Right kidney (tissue), 1 donor: ENCODE results near the gene UST.

ENCODE experiments used
- DNase-seq: peaks from one replicate; pipeline ENCODE4 v3.0.0-alpha.2; 2016

Gene UST

GRCh38 chr6:148800536-148800935 is 53.7 kb downstream of the UST start:
- no peak for DNase-seq

GRCh38 chr6:148803979-148804378 is 57.1 kb downstream of the UST start:
- DNase-seq, result no peak

GRCh38 chr6:148805777-148806176 is 58.9 kb downstream of the UST start:
- DNase-seq, result no peak

- no peak for DNase-seq
These were observed 61.0 kb downstream of the UST start for GRCh38 chr6:148807784-148808183.

- DNase-seq, result no peak
These were observed 62.0 kb downstream of the UST start for GRCh38 chr6:148808786-148809304.

- DNase-seq, result no peak
These were observed 64.6 kb downstream of the UST start for GRCh38 chr6:148811459-148811858.

- no peak for DNase-seq
These were observed 67.4 kb downstream of the UST start for GRCh38 chr6:148814082-148814790.

- DNase-seq, result no peak
These were observed 68.0 kb downstream of the UST start for GRCh38 chr6:148814869-148815268.

- no peak for DNase-seq
These were observed 69.3 kb downstream of the UST start for GRCh38 chr6:148816117-148816516.

- DNase-seq, result no peak
These were observed 70.9 kb downstream of the UST start for GRCh38 chr6:148817689-148818088.

GRCh38 chr6:148818939-148819575 is 72.2 kb downstream of the UST start:
- no peak for DNase-seq

GRCh38 chr6:148819852-148820251 is 73.0 kb downstream of the UST start:
- DNase-seq, result no peak

- DNase-seq, result no peak
These were observed 76.0 kb downstream of the UST start for GRCh38 chr6:148822819-148823218.

- DNase-seq, result no peak
These were observed 77.5 kb downstream of the UST start for GRCh38 chr6:148824291-148824690.

GRCh38 chr6:148824960-148825359 is 78.1 kb downstream of the UST start:
- DNase-seq, result no peak

- DNase-seq, result no peak
These were observed 78.7 kb downstream of the UST start for GRCh38 chr6:148825492-148825891.

GRCh38 chr6:148827416-148828045 is 80.7 kb downstream of the UST start:
- no peak for DNase-seq

GRCh38 chr6:148828047-148828446 is 81.2 kb downstream of the UST start:
- DNase-seq, result no peak

GRCh38 chr6:148829415-148830101 is 82.7 kb downstream of the UST start:
- no peak for DNase-seq

GRCh38 chr6:148830614-148831013 is 83.8 kb downstream of the UST start:
- no peak for DNase-seq

- DNase-seq, result no peak
These were observed 84.2 kb downstream of the UST start for GRCh38 chr6:148831064-148831463.

GRCh38 chr6:148831531-148831930 is 84.7 kb downstream of the UST start:
- no peak for DNase-seq

- DNase-seq, result no peak
These were observed 89.2 kb downstream of the UST start for GRCh38 chr6:148835920-148836441.
